ENCODE data around the gene JAKMIP2. TPM values are rescaled to one million over a fixed set of nuclear protein-coding genes. Genes with fewer than 3 reads are reported as not detected.

The JAKMIP2 gene
- total and polyA plus RNA-seq, 7 donors = 0.01 to 0.08 (median 0.06) TPM; not detected in 2

- intact Hi-C loops (cut with DNase I) = no loop called here
- no peak for ATAC-seq
Measured at GRCh38 chr5:147633173-147633572, 149.4 kb downstream of the JAKMIP2 start.

GRCh38 chr5:147631428-147632003 lies 151.0 kb downstream of the JAKMIP2 start:
- Histone ChIP-seq H3K4me3 (no peak overlapping the region), H3K4me1 (no peaks in the 10 kb centered on the region), H3K36me3 (ENCODE audit: insufficient read depth in 1 of 2, low read depth in 1 of 2) (no peaks in the 10 kb centered on the region), H3K27ac (no peak overlapping the region), H3K9me3 (no peaks in the 10 kb centered on the region), H3K27me3 (ENCODE audit: insufficient read depth in 3 of 3, low read length in 2 of 3) (no peaks in the 10 kb centered on the region)
- no peak for DNase-seq
- no peak for ATAC-seq
- 91 to 94% (median 94%) methylated on average over 4 of the region's 4 CpGs for WGBS, 3 donors
- no peak for TF ChIP-seq CTCF (IDR thresholded peaks at IDR 0.05)
- intact Hi-C loops (cut with DNase I) = no loop called here

More at GRCh38 chr5:147633173-147633572, 149.4 kb downstream of the JAKMIP2 start:
- Histone ChIP-seq H3K9me3 (no peaks in the 10 kb centered on the region), H3K27me3 (ENCODE audit: insufficient read depth in 3 of 3, low read length in 2 of 3) (no peaks in the 10 kb centered on the region), H3K36me3 (ENCODE audit: insufficient read depth in 1 of 2, low read depth in 1 of 2) (no peaks in the 10 kb centered on the region), H3K4me1 (no peaks in the 10 kb centered on the region), H3K27ac (no peak overlapping the region), H3K4me3 (no peak overlapping the region)
- DNase-seq = no peak
- TF ChIP-seq CTCF (IDR thresholded peaks at IDR 0.05) = no peak

- Histone ChIP-seq H3K9me3 (no peaks in the 10 kb centered on the region), H3K4me1 (no peaks in the 10 kb centered on the region), H3K27me3 (ENCODE audit: insufficient read depth in 3 of 3, low read length in 2 of 3) (no peaks in the 10 kb centered on the region), H3K4me3 (no peak overlapping the region), H3K36me3 (ENCODE audit: insufficient read depth in 1 of 2, low read depth in 1 of 2) (no peaks in the 10 kb centered on the region), H3K27ac (no peak overlapping the region)
- intact Hi-C loops (cut with DNase I) = loop anchor here in 1 of 2 donors (5.0 kb wide), 1 partner anchor 193 kb away; no protein-coding TSS in a partner anchor
- DNase-seq = no peak
- no peak for TF ChIP-seq CTCF (IDR thresholded peaks at IDR 0.05)
- 52 to 64% (median 56%) methylated on average over 4 of the region's 4 CpGs for WGBS, 3 donors
- ATAC-seq = no peak
Measured at GRCh38 chr5:147629196-147629595, 153.3 kb downstream of the JAKMIP2 start.

GRCh38 chr5:147628058-147628895 lies 154.3 kb downstream of the JAKMIP2 start:
- Histone ChIP-seq H3K27me3 (ENCODE audit: insufficient read depth in 3 of 3, low read length in 2 of 3) (no peaks in the 10 kb centered on the region), H3K27ac (no peak overlapping the region), H3K4me3 (no peak overlapping the region), H3K4me1 (no peaks in the 10 kb centered on the region), H3K36me3 (ENCODE audit: insufficient read depth in 1 of 2, low read depth in 1 of 2) (no peaks in the 10 kb centered on the region), H3K9me3 (no peaks in the 10 kb centered on the region)
- TF ChIP-seq CTCF (IDR thresholded peaks at IDR 0.05) = peak; percentile 61
- 30 to 44% (median 35%) methylated on average over 8 of the region's 8 CpGs for WGBS, 3 donors
- DNase-seq (no peak), ATAC-seq (peak; percentile 53 to 86 (median 66))
- intact Hi-C loops (cut with DNase I) = loop anchor here in 1 of 2 donors (5.0 kb wide), 1 partner anchor 194 kb away; no protein-coding TSS in a partner anchor

All from psoas muscle (tissue), 8 donors.